Peyer's patch (tissue), 4 donors: ENCODE data around the gene CDC25C.

Source experiments
- CTCF ChIP-seq, 6 experiments: fragments of 450-650 bp in 4 of 6; fragments of 200-600 bp in 2 of 6; sonication (generic) in 1 of 6; IDR thresholded peaks; one replicate each; pipeline ENCODE4 v1.5.1; 2017 to 2019; ENCODE audit warnings: antibody characterized with exemption in 6 of 6, mild to moderate bottlenecking in 3 of 6, moderate library complexity in 1 of 6
- POLR2A ChIP-seq, 2 donors: fragments of 450-650 bp; IDR thresholded peaks; one replicate each; pipeline ENCODE4 v1.5.1; 2017; ENCODE audit warnings: antibody characterized with exemption in 2 of 2, mild to moderate bottlenecking in 2 of 2, moderate library complexity in 2 of 2

GRCh38 chr5:138344887-138345622 is 13.5 kb upstream of the CDC25C start:
- TF ChIP-seq CTCF (IDR thresholded peaks at IDR 0.05) (no peak), POLR2A (IDR thresholded peaks at IDR 0.05) (no peak)
